DOHH2 (cell line): ENCODE measurements around the gene EGR2.

Experiments
- CTCF ChIP-seq: fragments of 200-600 bp; sonication (generic); IDR thresholded peaks from one replicate; pipeline ENCODE4 v1.5.1; 2014; ENCODE audit warnings: antibody characterized with exemption, mild to moderate bottlenecking, low read depth, low read length; ENCODE audit not compliant: poor library complexity, severe bottlenecking
- EZH2phosphoT487 ChIP-seq: fragments of 200-600 bp; sonication (generic); IDR thresholded peaks from 2 replicates; pipeline ENCODE4 v1.6.1; 2017; ENCODE audit warnings: borderline replicate concordance, mild to moderate bottlenecking, antibody characterized with exemption, low read length, moderate library complexity, mixed read lengths

- no peak for TF ChIP-seq CTCF
- no peak for TF ChIP-seq EZH2phosphoT487
These were observed 4.4 kb upstream of the EGR2 start for GRCh38 chr10:62820586-62820985.
